Keratinocyte (primary cell): ENCODE measurements around the gene ZNF43. TPM values are rescaled to one million over a fixed set of nuclear protein-coding genes. Genes with fewer than 3 reads are reported as not detected.
"Not testable (repeated sequence)": the region's sequence is repeated elsewhere in the genome, so short reads cannot be mapped to it uniquely, and the experiment has no call there.

ENCODE experiments used
- DNase-seq: peaks from one replicate; pipeline ENCODE4 v3.0.0-alpha.2; 2011; ENCODE audit warnings: low read depth, missing footprints, low spot score
- FAIRE-seq: peaks from 2 replicates; lab custom pipeline; 2011; peaks lifted over from hg19 to GRCh38; lab: Jason Lieb, UNC
- H2AFZ ChIP-seq: 2 replicates; pipeline ENCODE4 v1.6.0; 2012; ENCODE audit warnings: low read length, control low read depth, inconsistent platforms; ENCODE audit not compliant: control insufficient read depth
- H3K27ac ChIP-seq: 2 replicates; pipeline ENCODE4 v1.5.1; 2011; ENCODE audit warnings: low read length; ENCODE audit not compliant: control insufficient read depth, insufficient read depth
- H3K27me3 ChIP-seq: 3 replicates; pipeline ENCODE4 v1.6.0; 2011; ENCODE audit warnings: low read length; ENCODE audit not compliant: control insufficient read depth, insufficient read depth; ENCODE audit errors: extremely low read depth
- H3K36me3 ChIP-seq, 2 experiments: 2 replicates in 1 of 2; 3 replicates in 1 of 2; pipeline ENCODE4 v1.5.1; 2011; ENCODE audit warnings: low read length in 2 of 2, mild to moderate bottlenecking in 1 of 2; ENCODE audit not compliant: control insufficient read depth in 2 of 2, insufficient read depth in 2 of 2; ENCODE audit errors: extremely low read depth in 1 of 2
- H3K4me1 ChIP-seq: 3 replicates; pipeline ENCODE4 v1.5.1; 2011; ENCODE audit warnings: low read length; ENCODE audit not compliant: control insufficient read depth, insufficient read depth; ENCODE audit errors: extremely low read depth
- H3K4me2 ChIP-seq: 3 replicates; pipeline ENCODE4 v1.6.0; 2011; ENCODE audit warnings: low read depth, low read length; ENCODE audit not compliant: control insufficient read depth, insufficient read depth; ENCODE audit errors: extremely low read depth
- H3K4me3 ChIP-seq, 3 experiments: fragments of 200-600 bp in 1 of 3; sonication (generic) in 1 of 3; 2 replicates in 2 of 3; 3 replicates in 1 of 3; pipeline ENCODE4 v1.5.1; 2011 to 2016; ENCODE audit warnings: low read length in 3 of 3, mild to moderate bottlenecking in 3 of 3, control low read depth in 2 of 3, inconsistent platforms in 1 of 3, low read depth in 1 of 3, mixed read lengths in 1 of 3, mixed run types in 1 of 3, moderate library complexity in 1 of 3; ENCODE audit not compliant: control insufficient read depth in 2 of 3, insufficient read depth in 2 of 3; ENCODE audit errors: extremely low read depth in 1 of 3
- H3K79me2 ChIP-seq: 2 replicates; pipeline ENCODE4 v1.6.0; 2012; ENCODE audit warnings: low read length; ENCODE audit not compliant: control insufficient read depth, insufficient read depth
- H3K9ac ChIP-seq: 3 replicates; pipeline ENCODE4 v1.6.0; 2011; ENCODE audit warnings: low read length; ENCODE audit not compliant: control insufficient read depth, insufficient read depth; ENCODE audit errors: extremely low read depth
- H3K9me1 ChIP-seq: 3 replicates; pipeline ENCODE4 v1.6.0; 2011; ENCODE audit warnings: low read length; ENCODE audit not compliant: control insufficient read depth, insufficient read depth; ENCODE audit errors: extremely low read depth
- H3K9me3 ChIP-seq: 2 replicates; pipeline ENCODE4 v1.5.1; 2012; ENCODE audit warnings: low read depth, low read length; ENCODE audit not compliant: control insufficient read depth
- H4K20me1 ChIP-seq: 3 replicates; pipeline ENCODE4 v1.6.0; 2011; ENCODE audit warnings: low read length; ENCODE audit not compliant: control insufficient read depth, insufficient read depth; ENCODE audit errors: extremely low read depth
- EZH2 ChIP-seq: IDR thresholded peaks from one replicate; pipeline ENCODE4 v1.6.1; 2012; ENCODE audit warnings: inconsistent platforms, mild to moderate bottlenecking, low read length, moderate library complexity
- dilution Hi-C: fragments of 300-500 bp; cut with MboI; formaldehyde crosslinking; loops from one replicate; pipeline ENCODE4 v1.7.0; 2020; ENCODE audit warnings: low sequenced_read_pairs; ENCODE audit not compliant: extremely low pct_ligation_motif_present
- polyA plus RNA-seq, 5 experiments: library from polyadenylated mRNA; depleted of rRNA in 3 of 5; stranded (reverse) in 3 of 5; stranded (forward) in 1 of 5; unstranded in 1 of 5; fragments of >200 nt; gene quantifications; 1 replicate in 1 of 5; 2 replicates in 3 of 5; 3 replicates in 1 of 5; pipeline versions ENCODE4 v1.2.1 to v1.2.3, GENCODE V29; 2011 to 2012; ENCODE audit warnings: missing spikeins in 2 of 5, low read depth in 1 of 5, low replicate concordance in 1 of 5
- TF ChIP-seq, protein P1 (sequence below), 3 experiments: IDR thresholded peaks in 1 of 3; conservative IDR thresholded peaks in 1 of 3; optimal IDR thresholded peaks in 1 of 3; 2 replicates in 2 of 3; 3 replicates in 1 of 3; pipeline versions ENCODE3 to v1.5.1; 2011; ENCODE audit warnings: low read length in 3 of 3, mild to moderate bottlenecking in 3 of 3, moderate library complexity in 2 of 3, control low read depth in 1 of 3, inconsistent platforms in 1 of 3; ENCODE audit not compliant: insufficient read depth in 2 of 3; ENCODE audit errors: extremely low read depth in 1 of 3

The ZNF43 gene
- polyA plus RNA-seq, 1 donor (not counting 4 experiments of a cell fraction or from before 2014, with no cell fraction given): 3.3 TPM

GRCh38 chr19:21789466-21790085 lies 46.4 kb downstream of the ZNF43 start:
- H3K27me3 ChIP-seq: no peaks in the 10 kb centered on the region
- no peak for DNase-seq
- no peak for TF ChIP-seq EZH2
- TF ChIP-seq, protein P1, sequence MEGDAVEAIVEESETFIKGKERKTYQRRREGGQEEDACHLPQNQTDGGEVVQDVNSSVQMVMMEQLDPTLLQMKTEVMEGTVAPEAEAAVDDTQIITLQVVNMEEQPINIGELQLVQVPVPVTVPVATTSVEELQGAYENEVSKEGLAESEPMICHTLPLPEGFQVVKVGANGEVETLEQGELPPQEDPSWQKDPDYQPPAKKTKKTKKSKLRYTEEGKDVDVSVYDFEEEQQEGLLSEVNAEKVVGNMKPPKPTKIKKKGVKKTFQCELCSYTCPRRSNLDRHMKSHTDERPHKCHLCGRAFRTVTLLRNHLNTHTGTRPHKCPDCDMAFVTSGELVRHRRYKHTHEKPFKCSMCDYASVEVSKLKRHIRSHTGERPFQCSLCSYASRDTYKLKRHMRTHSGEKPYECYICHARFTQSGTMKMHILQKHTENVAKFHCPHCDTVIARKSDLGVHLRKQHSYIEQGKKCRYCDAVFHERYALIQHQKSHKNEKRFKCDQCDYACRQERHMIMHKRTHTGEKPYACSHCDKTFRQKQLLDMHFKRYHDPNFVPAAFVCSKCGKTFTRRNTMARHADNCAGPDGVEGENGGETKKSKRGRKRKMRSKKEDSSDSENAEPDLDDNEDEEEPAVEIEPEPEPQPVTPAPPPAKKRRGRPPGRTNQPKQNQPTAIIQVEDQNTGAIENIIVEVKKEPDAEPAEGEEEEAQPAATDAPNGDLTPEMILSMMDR (optimal IDR thresholded peaks at IDR 0.05 in 1 of 3, IDR thresholded peaks at IDR 0.05 in 1 of 3, conservative IDR thresholded peaks at IDR 0.05 in 1 of 3; ENCODE audit: extremely low read depth in 1 of 3, insufficient read depth in 2 of 3, low read length in 3 of 3): no peak
- H3K4me1 ChIP-seq: no peaks in the 10 kb centered on the region
- H3K36me3 ChIP-seq: no peaks in the 10 kb centered on the region
- dilution Hi-C loops: no loop called here
- no peaks in the 10 kb centered on the region for H3K9me1 ChIP-seq
- no peak overlapping the region for H2AFZ ChIP-seq
- H3K9me3 ChIP-seq: peaks cover 4% of the 10 kb centered on the region
- H4K20me1 ChIP-seq: no peaks in the 10 kb centered on the region
- H3K4me2 ChIP-seq: no peak overlapping the region
- no peak overlapping the region for H3K4me3 ChIP-seq
- no peak overlapping the region for H3K9ac ChIP-seq
- H3K27ac ChIP-seq: no peak overlapping the region
- FAIRE-seq: no peak
- H3K79me2 ChIP-seq: no peaks in the 10 kb centered on the region

GRCh38 chr19:21786936-21787335 lies 49.0 kb downstream of the ZNF43 start:
- H2AFZ ChIP-seq: no peak overlapping the region
- H3K4me2 ChIP-seq: no peak overlapping the region
- no peaks in the 10 kb centered on the region for H3K9me1 ChIP-seq
- H3K4me3 ChIP-seq: no peak overlapping the region
- H4K20me1 ChIP-seq: no peaks in the 10 kb centered on the region
- DNase-seq (no peak), FAIRE-seq (no peak)
- H3K36me3 ChIP-seq: no peaks in the 10 kb centered on the region
- H3K4me1 ChIP-seq: no peaks in the 10 kb centered on the region
- H3K79me2 ChIP-seq: no peaks in the 10 kb centered on the region
- H3K9ac ChIP-seq: no peak overlapping the region
- TF ChIP-seq EZH2: no peak
- TF ChIP-seq, protein P1 (optimal IDR thresholded peaks at IDR 0.05 in 1 of 3, IDR thresholded peaks at IDR 0.05 in 1 of 3, conservative IDR thresholded peaks at IDR 0.05 in 1 of 3; ENCODE audit: extremely low read depth in 1 of 3, insufficient read depth in 2 of 3, low read length in 3 of 3): no peak
- no peaks in the 10 kb centered on the region for H3K27me3 ChIP-seq
- dilution Hi-C loops: no loop called here
- H3K9me3 ChIP-seq: peaks cover 4% of the 10 kb centered on the region
- no peak overlapping the region for H3K27ac ChIP-seq

- H3K4me3 ChIP-seq, H3K79me2 ChIP-seq, FAIRE-seq, H3K9me1 ChIP-seq, H3K4me2 ChIP-seq, DNase-seq, H2AFZ ChIP-seq, H3K27ac ChIP-seq, H3K27me3 ChIP-seq, dilution Hi-C loops, H3K9ac ChIP-seq, H3K36me3 ChIP-seq, H3K4me1 ChIP-seq, H3K9me3 ChIP-seq, H4K20me1 ChIP-seq: not testable (repeated sequence)
Observed at GRCh38 chr19:21775792-21776191, 60.2 kb downstream of the ZNF43 start.
